ENCODE data around the gene FMN2. TPM values are rescaled to one million over a fixed set of nuclear protein-coding genes. Genes with fewer than 3 reads are reported as not detected.

The FMN2 gene
- total and polyA plus RNA-seq, 9 donors, result 0.24 to 0.81 (median 0.39) TPM

- Histone ChIP-seq H3K27ac (ENCODE audit: low read length) (no peak overlapping the region), H3K4me3 (ENCODE audit: low read length) (no peak overlapping the region), H3K9me3 (replicated peaks; ENCODE audit: control insufficient read depth, low read depth, low read length) (no peaks in the 10 kb centered on the region), H3K36me3 (ENCODE audit: control insufficient read depth, insufficient read depth, low read length) (no peaks in the 10 kb centered on the region), H3K4me1 (ENCODE audit: control insufficient read depth, insufficient read depth, low read length) (no peaks in the 10 kb centered on the region), H3K27me3 (ENCODE audit: control insufficient read depth, insufficient read depth, low read length) (no peaks in the 10 kb centered on the region)
- DNase-seq, result peak; percentile 9
- WGBS (ENCODE audit: insufficient coverage), result 75% methylated on average over 1 of the region's 5 CpGs
Observed at GRCh38 chr1:240074422-240074821, 17.3 kb upstream of the FMN2 start.

GRCh38 chr1:240074908-240075307 is 16.8 kb upstream of the FMN2 start:
- H3K9me3 ChIP-seq (replicated peaks; ENCODE audit: control insufficient read depth, low read depth, low read length), result no peaks in the 10 kb centered on the region
- no peaks in the 10 kb centered on the region for H3K27me3 ChIP-seq (ENCODE audit: control insufficient read depth, insufficient read depth, low read length)
- no peaks in the 10 kb centered on the region for H3K36me3 ChIP-seq (ENCODE audit: control insufficient read depth, insufficient read depth, low read length)
- H3K27ac ChIP-seq (ENCODE audit: low read length), result no peak overlapping the region
- WGBS (ENCODE audit: insufficient coverage), result 78% methylated on average over 1 of the region's 3 CpGs
- no peak overlapping the region for H3K4me3 ChIP-seq (ENCODE audit: low read length)
- no peaks in the 10 kb centered on the region for H3K4me1 ChIP-seq (ENCODE audit: control insufficient read depth, insufficient read depth, low read length)
- no peak for DNase-seq

GRCh38 chr1:240084337-240084736 is 7.3 kb upstream of the FMN2 start:
- H3K27ac ChIP-seq (ENCODE audit: low read length), result no peak overlapping the region
- no peaks in the 10 kb centered on the region for H3K9me3 ChIP-seq (replicated peaks; ENCODE audit: control insufficient read depth, low read depth, low read length)
- no peak for DNase-seq
- peaks cover 5% of the 10 kb centered on the region for H3K27me3 ChIP-seq (ENCODE audit: control insufficient read depth, insufficient read depth, low read length)
- WGBS (ENCODE audit: insufficient coverage), result no CpG with 5 or more reads among the region's 1 CpG
- H3K4me1 ChIP-seq (ENCODE audit: control insufficient read depth, insufficient read depth, low read length), result no peaks in the 10 kb centered on the region
- H3K4me3 ChIP-seq (ENCODE audit: low read length), result no peak overlapping the region
- H3K36me3 ChIP-seq (ENCODE audit: control insufficient read depth, insufficient read depth, low read length), result no peaks in the 10 kb centered on the region

GRCh38 chr1:240084749-240085148 is 6.9 kb upstream of the FMN2 start:
- H3K9me3 ChIP-seq (replicated peaks; ENCODE audit: control insufficient read depth, low read depth, low read length), result no peaks in the 10 kb centered on the region
- DNase-seq, result no peak
- H3K27ac ChIP-seq (ENCODE audit: low read length), result no peak overlapping the region
- H3K4me1 ChIP-seq (ENCODE audit: control insufficient read depth, insufficient read depth, low read length), result no peaks in the 10 kb centered on the region
- H3K36me3 ChIP-seq (ENCODE audit: control insufficient read depth, insufficient read depth, low read length), result no peaks in the 10 kb centered on the region
- WGBS (ENCODE audit: insufficient coverage), result 40% methylated on average over 1 of the region's 8 CpGs
- no peak overlapping the region for H3K4me3 ChIP-seq (ENCODE audit: low read length)
- peaks cover 5% of the 10 kb centered on the region for H3K27me3 ChIP-seq (ENCODE audit: control insufficient read depth, insufficient read depth, low read length)

GRCh38 chr1:240086726-240087125 is 5.0 kb upstream of the FMN2 start:
- no peak for DNase-seq
- Histone ChIP-seq H3K36me3 (ENCODE audit: control insufficient read depth, insufficient read depth, low read length) (no peaks in the 10 kb centered on the region), H3K27me3 (ENCODE audit: control insufficient read depth, insufficient read depth, low read length) (peaks cover 13% of the 10 kb centered on the region), H3K4me1 (ENCODE audit: control insufficient read depth, insufficient read depth, low read length) (no peaks in the 10 kb centered on the region), H3K9me3 (replicated peaks; ENCODE audit: control insufficient read depth, low read depth, low read length) (no peaks in the 10 kb centered on the region), H3K4me3 (ENCODE audit: low read length) (no peak overlapping the region), H3K27ac (ENCODE audit: low read length) (no peak overlapping the region)
- no CpG with 5 or more reads among the region's 1 CpG for WGBS (ENCODE audit: insufficient coverage)

GRCh38 chr1:240090014-240090413 is 1.7 kb upstream of the FMN2 start:
- Histone ChIP-seq H3K4me3 (ENCODE audit: low read length) (no peak overlapping the region), H3K27ac (ENCODE audit: low read length) (no peak overlapping the region), H3K9me3 (replicated peaks; ENCODE audit: control insufficient read depth, low read depth, low read length) (no peaks in the 10 kb centered on the region), H3K36me3 (ENCODE audit: control insufficient read depth, insufficient read depth, low read length) (no peaks in the 10 kb centered on the region), H3K4me1 (ENCODE audit: control insufficient read depth, insufficient read depth, low read length) (peaks cover 15% of the 10 kb centered on the region), H3K27me3 (ENCODE audit: control insufficient read depth, insufficient read depth, low read length) (peaks cover 39% of the 10 kb centered on the region)
- no CpG with 5 or more reads among the region's 2 CpGs for WGBS (ENCODE audit: insufficient coverage)
- no peak for DNase-seq

GRCh38 chr1:240090957-240091600 is 604 bp upstream of the FMN2 start:
- H3K9me3 ChIP-seq (replicated peaks; ENCODE audit: control insufficient read depth, low read depth, low read length), result no peaks in the 10 kb centered on the region
- DNase-seq, result no peak
- H3K36me3 ChIP-seq (ENCODE audit: control insufficient read depth, insufficient read depth, low read length), result no peaks in the 10 kb centered on the region
- H3K4me1 ChIP-seq (ENCODE audit: control insufficient read depth, insufficient read depth, low read length), result peaks cover 15% of the 10 kb centered on the region
- 0% methylated on average over 1 of the region's 5 CpGs for WGBS (ENCODE audit: insufficient coverage)
- H3K4me3 ChIP-seq (ENCODE audit: low read length), result no peak overlapping the region
- H3K27me3 ChIP-seq (ENCODE audit: control insufficient read depth, insufficient read depth, low read length), result peaks cover 39% of the 10 kb centered on the region
- no peak overlapping the region for H3K27ac ChIP-seq (ENCODE audit: low read length)

- DNase-seq, result peak; percentile 64
- peak overlapping the region; percentile 38 for H3K4me3 ChIP-seq (ENCODE audit: low read length)
- WGBS (ENCODE audit: insufficient coverage), result under 1% methylated on average over 70 of the region's 70 CpGs
- no peaks in the 10 kb centered on the region for H3K36me3 ChIP-seq (ENCODE audit: control insufficient read depth, insufficient read depth, low read length)
- no peaks in the 10 kb centered on the region for H3K9me3 ChIP-seq (replicated peaks; ENCODE audit: control insufficient read depth, low read depth, low read length)
- H3K4me1 ChIP-seq (ENCODE audit: control insufficient read depth, insufficient read depth, low read length), result peaks cover 15% of the 10 kb centered on the region
- H3K27ac ChIP-seq (ENCODE audit: low read length), result no peak overlapping the region
- peaks cover 39% of the 10 kb centered on the region for H3K27me3 ChIP-seq (ENCODE audit: control insufficient read depth, insufficient read depth, low read length)
Observed at GRCh38 chr1:240092301-240093119, 827 bp downstream of the FMN2 start.

- no peak overlapping the region for H3K27ac ChIP-seq (ENCODE audit: low read length)
- peaks cover 15% of the 10 kb centered on the region for H3K4me1 ChIP-seq (ENCODE audit: control insufficient read depth, insufficient read depth, low read length)
- 4% methylated on average over 50 of the region's 65 CpGs for WGBS (ENCODE audit: insufficient coverage)
- H3K9me3 ChIP-seq (replicated peaks; ENCODE audit: control insufficient read depth, low read depth, low read length), result no peaks in the 10 kb centered on the region
- H3K27me3 ChIP-seq (ENCODE audit: control insufficient read depth, insufficient read depth, low read length), result peaks cover 39% of the 10 kb centered on the region
- DNase-seq, result no peak
- peak overlapping the region; percentile 21 for H3K4me3 ChIP-seq (ENCODE audit: low read length)
- no peaks in the 10 kb centered on the region for H3K36me3 ChIP-seq (ENCODE audit: control insufficient read depth, insufficient read depth, low read length)
Observed at GRCh38 chr1:240093120-240093961, 1.7 kb downstream of the FMN2 start.

Measured in muscle of leg (tissue), 11 donors.